NCI-H1092 treated with DMSO at 0.1 percent for 48 hours (cell line): Measurements from ENCODE around the gene NUP107.
"Not testable (repeated sequence)": the region's sequence is repeated elsewhere in the genome, so short reads cannot be mapped to it uniquely, and the experiment has no call there.

Experiments used
- DNase-seq: peaks from one replicate; lab custom pipeline; 2025; lab: John Stamatoyannopoulos, UW

NUP107 gene

DNA sequence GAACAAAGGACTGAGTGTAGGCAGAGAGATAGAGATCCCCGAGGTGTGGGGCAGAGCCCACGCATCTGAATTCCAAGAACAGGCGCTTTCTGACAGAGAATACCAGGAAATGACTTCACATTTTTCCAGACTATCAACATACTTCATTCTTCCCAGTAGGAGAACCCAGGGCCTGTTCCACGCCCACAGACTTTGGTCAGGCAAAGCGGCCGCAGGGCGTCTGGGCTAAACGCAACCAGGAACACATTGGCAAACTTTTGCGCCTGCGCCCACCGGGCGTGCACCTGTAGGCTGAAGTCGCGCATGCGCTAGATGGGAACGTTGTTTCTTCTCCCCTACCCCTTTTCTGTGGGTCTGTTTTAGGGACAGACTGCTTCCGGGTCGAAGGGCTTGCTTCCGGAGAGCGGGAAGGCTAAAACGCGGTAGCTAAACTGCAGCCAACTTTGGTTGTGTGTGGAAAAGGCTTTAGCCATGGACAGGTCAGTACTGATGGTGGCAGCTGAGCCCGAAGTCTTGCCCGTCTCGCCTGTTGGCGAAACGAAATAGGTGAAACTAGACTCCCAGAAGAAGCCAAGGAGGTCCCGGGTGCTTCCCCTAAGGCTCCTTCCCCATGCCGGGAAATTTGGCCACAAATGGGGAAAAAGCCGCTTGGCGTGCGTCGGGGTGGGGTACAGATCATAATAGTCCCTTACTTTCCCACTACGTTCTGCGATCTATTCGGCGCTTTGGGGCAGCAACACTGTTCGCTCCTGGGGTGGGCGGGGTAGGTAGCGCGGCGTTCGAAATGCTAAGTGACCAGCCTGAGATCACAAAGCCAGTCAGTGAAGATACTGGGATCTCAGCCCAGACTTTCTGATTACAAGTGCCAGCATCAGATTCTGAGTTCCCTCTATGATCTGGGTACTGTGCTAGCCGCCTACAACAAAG lies at the start of gene NUP107:
TSS of gene NUP107 (plus strand) at position 384 of the 927 bp plus-strand sequence. CDS start at position 472, 88 bp downstream.
- DNase-seq = peak; percentile 95

DNA sequence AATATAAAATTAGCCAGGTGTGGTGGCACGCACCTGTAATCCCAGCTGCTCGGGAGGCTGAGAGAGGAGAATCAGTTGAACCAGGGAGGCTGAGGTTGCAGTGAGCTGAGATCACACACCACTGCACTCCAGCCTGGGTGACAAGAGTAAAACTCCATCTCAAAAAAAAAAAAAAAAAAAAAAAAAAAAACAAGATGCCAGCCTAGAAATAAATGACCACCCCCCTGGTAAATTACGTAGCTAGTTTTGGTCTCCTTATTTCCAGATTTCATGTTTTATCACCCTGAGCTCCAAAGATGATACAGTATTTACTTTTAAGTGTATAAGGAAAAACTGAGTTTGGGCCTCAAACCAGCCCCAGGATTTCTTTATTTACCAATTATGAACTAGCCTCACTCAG lies 49.3 kb upstream of the NUP107 start:
- not testable (repeated sequence) for DNase-seq

DNA sequence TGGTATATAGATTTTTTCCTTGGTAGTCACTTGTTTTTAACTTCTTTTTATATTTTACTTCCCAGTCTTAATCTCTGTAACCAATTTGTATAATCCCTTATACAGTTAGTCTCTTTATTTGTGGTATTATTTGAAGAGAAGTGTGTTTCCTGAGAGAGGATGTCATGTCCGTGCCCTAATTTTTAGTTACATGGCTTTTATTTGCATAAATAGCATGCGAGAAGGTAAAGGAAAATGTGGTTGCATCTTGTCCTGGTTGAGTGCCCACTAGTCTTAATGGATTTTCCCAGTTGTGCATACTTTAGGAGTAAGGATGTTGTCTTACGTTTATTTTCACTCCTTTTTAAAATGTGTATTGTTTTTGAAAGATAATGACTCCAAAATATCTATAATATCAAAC lies 48.6 kb upstream of the NUP107 start:
- DNase-seq = no peak

DNA sequence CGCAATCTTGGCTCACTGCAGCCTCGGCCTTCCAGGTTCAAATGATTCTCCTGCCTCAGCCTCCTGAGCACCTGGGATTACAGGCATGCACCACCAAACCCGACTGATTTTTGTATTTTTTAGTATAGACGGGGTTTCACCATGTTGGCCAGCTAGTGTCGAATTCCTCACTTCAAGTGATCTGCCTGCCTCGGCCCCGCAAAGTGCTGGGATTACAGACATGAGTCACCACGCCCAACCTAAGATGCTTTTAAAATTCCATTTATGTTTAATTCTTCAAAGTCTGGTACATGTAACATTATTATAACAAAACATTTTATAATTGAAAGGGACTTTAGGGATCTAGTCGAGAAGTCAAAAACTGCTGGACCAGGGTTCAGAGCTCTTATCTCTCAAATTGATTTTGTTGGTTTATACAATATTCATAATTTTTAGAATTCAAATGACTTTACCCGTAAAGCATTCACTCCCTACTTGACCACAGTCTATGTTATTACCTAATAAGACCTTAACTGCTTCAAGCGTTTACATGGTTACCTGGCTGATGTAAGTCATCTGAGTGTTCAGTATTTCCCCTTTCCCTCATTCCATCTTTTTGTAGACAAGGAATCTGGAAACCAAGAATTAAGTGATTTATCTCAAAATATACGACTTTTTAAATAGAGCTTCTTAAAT lies 47.9 kb upstream of the NUP107 start:
- no peak for DNase-seq

DNA sequence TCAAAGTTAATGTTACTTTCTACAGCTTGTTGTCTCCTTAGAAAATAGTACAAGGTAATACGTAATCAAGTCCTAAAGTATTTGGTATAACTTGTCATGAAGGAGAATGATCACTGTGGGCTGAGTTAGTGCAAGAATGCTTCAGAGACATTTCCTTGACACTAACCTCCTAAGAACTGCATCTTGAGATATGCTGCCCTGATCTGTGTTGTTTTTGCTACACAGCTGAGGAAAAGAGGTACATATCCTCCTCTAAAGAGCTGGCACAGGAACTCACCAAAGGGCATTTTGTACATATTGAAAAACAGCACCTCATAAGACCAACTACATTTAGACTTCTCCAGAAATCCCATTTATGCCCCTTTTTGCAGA lies 47.4 kb upstream of the NUP107 start:
- no peak for DNase-seq

DNA sequence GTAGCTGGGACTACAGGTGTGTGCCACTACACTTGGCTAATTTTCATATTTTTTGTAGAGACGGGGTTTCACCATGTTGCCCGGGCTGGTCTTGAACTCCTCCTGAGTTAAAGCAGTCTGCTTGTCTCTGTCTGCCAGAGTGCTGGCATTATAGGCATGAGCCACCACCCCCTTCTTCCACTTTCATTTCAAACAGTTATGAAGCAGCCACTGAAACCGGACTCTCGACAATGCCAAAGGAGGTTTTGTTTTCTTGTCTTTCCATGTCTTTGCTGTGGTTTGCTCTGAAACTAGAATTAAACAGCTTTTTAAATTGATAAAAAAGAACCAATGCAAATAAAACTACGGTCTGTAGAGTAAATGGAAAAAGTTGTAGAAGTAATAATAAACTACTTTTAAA lies 45.6 kb upstream of the NUP107 start:
- DNase-seq = no peak

DNA sequence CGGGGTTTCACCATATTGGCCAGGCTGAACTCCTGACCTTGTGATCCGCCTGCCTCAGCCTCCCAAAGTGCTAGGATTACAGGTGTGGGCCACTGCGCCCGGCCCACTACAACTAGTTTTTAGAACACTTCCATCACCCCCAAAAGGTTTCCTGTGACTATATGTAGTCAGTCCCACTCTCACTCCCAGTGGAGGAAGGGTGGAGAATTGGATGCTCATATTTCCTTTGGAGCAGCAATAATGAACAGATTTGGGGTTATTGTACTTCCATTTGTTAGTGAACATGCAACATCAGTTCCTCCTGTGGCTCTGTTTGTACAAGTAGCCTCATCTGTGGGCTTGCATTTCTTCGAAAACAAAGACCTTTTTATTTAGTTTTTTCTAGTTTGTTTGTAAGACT lies 40.3 kb upstream of the NUP107 start:
- DNase-seq = no peak

DNA sequence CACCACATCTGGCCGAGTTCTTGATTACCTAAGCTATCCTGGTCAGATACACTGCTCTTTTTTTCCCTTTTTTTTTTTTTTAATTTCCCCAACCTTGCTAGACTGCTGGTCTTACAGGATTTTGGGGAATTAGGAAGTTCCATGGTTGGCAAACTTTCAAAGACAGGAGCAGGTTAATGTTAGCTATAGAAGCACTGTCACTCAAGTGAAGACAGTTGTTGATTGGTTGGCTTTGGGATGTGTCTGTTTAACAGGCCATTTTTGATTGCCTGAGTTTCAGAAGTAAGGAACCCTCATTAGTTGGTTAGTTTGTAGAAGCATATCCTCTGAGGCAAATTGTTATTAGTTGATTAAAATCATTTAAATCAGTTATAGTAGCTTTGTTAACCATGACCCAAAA lies 39.3 kb upstream of the NUP107 start:
- DNase-seq = no peak

DNA sequence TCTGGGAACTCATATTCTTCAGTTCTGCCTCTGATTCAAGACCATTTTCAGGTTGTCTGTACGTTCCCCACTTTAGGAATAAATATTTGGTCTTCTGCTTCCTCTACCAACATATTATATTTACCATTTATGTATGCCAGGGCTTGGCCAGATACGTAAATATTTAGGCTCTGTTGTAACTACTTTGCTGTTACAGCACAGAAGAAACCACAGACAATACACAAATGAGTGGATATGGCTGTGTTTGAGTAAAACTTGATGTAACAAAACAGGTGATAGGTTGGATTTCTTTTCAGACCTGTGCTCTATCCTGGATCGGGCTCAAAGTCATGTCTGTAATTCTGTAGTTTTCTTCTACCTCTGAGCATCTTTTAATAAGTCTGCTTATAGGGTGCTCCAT lies 38.6 kb upstream of the NUP107 start:
- no peak for DNase-seq

DNA sequence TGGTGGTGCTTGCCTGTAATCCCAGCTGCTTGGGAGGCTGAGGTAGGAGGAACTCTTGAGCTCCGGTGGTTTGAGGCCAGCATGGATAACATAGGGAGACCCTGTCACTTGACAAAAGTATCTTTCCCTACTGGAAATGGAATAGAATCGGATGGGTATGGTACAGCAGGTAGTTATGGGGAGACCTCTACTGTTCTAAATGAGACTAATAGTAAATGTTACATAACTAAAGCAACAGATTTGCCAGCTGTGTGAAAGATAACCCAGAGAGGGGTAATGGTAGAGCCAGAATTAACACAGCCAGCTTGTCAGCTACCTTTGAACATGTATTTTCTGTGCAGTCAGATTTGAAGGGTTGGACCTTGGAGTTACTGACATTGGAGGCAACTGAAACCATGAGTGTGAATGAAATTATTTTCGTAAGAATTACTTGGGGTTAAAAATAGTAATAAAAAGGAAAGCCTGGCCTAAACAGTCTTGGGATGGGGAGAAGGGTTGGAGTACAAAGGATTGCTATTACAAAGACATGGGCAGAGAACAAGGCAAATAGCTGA lies 21.7 kb upstream of the NUP107 start:
- DNase-seq = no peak

DNA sequence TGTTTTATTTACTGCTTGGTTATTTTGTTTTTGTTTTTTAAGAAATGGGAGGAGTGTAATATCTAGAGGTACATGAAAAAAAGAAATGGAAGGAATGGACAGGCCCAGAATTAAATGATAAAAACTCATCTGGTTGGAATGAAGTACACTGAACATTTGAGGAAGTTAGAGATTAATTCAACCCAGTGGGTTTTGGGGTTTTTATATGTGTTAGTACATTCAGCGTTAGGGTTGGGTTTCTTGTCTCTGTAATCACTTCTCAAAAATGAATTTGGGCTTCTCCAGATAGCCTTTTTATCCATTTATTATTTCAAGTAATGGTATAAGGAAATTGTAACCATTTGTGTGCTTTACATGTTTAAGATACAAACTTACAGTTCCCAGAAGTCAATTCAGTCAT lies 19.5 kb upstream of the NUP107 start:
- no peak for DNase-seq

DNA sequence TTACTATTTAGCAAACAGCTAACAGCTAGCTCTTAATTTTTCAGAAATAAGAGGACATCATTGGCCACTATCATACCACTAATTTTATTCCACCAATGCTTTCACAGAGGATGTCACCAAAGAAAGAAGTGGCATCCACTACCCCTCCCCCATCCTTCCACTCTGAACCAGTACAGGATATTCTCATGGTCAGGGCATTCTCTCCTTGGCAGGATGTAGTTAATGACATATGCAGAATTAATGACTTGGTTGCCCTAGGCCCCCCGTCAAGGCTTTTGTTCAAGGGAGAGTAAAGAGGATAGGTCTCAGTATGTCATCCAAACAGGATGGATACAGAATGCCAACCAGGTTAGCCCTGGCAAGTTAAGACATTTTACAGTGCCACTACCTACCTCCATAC lies 18.9 kb upstream of the NUP107 start:
- no peak for DNase-seq

DNA sequence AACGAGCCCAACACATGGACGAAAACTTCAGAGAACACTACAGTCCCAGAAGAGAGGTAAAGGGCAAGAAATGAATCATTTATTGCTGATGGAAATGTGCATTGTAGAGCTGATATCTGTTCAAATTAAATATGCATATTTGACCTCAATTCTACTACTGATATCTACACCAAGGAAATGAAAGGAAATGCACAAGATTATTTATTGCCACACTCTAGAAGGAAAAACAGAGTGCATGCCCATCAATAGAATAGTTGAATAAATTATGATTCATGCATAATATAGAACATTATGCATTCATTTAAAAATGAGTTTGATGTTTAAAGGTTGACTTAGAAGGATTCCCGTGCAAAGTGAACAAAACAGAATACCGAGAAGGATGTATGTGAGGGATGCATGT lies 15.6 kb upstream of the NUP107 start:
- DNase-seq = no peak

DNA sequence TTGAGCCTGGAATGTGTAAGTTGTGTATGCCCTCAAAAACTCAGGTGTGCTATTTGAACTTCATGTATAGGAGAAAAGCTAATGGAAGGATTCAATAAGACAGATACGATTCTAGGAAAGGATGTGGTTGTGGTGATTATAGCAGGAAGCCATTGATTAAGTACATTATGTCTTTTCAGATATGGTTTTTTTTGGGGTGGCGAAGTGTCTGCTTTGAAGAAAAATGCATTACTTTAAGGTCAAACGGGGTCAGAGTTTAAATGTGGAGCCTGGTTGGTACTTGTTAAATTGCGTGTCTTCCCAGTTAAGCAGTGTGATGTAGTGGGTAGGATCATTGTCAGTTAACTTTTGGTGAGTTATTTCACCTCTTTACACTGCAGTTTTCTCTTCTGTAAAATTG lies 13.0 kb upstream of the NUP107 start:
- no peak for DNase-seq

DNA sequence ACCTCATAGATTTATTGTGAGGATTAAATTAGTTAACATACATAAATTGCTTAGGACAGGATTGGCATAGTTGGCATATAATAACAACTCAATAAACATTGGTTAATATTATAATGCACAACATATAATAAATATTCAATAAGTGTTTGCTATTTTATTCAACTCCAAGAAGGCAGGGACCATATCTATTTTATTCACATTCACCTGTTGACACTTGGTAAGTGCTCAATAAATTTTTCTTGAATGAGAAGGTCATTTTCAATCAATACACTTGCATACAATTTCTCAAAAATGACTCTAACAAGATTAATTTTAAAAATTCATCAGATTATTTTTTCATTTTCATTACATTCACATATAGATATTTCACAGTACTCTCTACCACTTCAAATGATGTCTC lies 12.4 kb upstream of the NUP107 start:
- no peak for DNase-seq

DNA sequence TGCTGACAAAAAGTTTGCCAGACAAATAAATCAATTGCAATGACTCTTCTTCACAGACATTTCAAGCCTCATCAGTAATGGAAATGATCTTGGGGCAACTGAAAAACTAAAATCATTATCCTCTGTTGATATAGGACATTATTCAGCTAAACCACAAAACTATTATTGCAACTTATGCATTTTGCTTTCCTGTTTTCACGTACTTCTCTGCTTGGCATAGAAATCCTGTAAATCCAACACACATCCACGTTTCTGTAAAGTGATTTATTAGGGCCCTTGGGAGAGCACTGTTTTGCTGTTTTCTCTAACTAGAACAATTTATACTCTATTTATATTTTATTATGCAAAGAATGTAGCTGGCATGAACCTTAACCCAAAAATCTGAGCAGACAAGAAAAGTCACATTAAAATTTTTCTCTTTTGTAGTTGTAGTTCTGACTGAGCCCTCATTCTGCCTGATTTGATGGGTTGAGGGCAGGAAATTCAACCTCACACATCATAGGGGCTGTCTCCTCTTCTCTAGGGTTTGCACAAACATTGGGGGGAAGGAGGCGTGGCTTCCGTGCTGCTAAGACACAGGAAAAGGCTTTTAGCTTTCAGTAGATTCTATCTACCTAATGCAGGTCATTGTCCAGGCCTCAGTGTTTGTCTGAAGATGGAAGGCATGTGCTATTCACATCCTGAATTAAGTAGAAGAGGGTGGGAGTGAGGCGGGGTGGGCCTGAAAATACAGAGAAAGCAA lies 11.5 kb upstream of the NUP107 start:
- DNase-seq = no peak

DNA sequence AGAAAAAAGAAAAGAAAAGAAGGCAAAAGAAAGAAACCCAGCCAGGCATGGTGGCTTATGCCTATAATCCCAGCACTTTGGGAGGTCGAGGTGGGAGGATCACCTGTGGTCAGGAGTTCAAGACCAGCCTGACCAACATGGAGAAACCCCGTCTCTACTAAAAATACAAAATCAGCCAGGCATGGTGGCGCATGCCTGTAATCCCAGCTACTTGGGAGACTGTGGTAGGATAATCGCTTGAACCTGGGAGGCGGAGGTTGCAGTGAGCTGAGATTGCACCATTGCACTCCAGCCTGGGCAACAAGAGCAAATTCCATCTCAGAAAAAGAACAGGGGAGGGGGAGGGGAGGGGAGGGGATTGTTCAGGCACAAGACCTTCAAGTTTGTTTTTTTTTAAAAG lies 9.9 kb upstream of the NUP107 start:
- not testable (repeated sequence) for DNase-seq

DNA sequence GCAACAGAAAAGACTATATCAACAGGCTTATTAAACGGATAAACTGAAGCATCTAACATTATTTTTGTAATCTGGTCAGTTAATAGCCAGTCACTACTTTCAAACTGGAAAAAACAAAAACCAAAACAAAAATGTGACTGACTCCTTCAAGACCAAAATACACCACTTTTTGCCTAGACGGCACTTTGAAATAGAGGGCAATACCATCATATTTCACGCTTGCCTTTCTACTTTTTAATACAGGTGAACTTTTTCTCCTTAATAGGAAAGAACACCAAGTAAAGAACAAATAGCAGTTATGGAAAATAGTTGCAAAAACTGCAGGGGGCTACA lies 550 bp upstream of the NUP107 start:
- DNase-seq = no peak

DNA sequence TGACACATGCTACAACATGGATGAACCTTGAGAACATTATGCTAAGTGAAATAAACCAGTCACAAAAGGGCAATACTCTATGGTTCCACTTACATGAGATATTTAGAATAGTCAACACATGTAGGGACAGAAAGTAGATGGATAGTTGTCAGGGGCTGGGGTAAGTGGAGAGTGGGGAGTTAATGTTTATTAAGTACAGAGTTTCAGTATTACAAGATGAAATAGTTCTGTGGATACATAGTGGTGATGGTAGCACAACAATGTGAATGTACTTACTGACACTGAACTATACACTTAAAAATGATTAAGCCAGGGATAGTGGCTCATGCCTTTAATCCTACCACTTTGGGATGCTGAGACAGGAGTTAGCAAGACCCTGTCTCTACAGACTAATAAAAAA lies 8.7 kb downstream of the NUP107 start:
- no peak for DNase-seq

DNA sequence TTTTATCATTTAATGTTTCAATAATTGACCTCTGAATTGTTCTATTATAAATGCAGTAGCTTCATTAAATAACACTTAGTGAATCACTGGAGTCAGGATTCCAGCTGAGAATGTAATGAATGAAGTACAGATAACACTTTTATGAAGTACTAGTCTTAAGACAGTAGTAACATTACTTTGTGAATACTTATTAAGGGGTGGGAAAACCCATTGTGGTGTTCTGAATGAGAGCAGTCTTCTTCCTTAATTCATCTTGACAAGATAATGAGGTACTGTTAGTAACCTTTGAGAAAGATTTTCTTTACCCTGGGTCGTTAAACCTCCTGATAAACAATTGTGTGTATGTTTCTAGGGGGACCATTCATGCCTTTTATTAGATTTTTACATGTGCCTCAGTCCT lies 12.7 kb downstream of the NUP107 start:
- DNase-seq = no peak

DNA sequence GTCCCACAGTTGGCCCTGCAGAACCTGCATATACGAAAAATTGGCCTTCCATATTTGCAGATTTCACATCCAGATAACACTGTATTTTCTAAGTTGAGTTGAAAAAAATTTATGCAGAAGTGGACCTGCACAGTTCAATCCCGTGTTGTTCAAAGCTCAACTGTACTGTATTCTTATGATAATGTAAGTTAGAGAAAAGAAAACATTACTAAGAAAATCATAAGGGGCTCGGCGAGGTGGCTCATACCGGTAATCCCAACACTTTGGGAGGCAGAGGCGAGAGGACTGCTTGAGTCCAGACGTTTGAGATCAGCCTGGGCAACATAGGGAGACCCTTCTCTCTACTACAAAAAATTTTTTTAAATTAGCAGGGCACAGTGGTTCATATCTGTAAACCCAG lies 41.0 kb downstream of the NUP107 start:
- no peak for DNase-seq

DNA sequence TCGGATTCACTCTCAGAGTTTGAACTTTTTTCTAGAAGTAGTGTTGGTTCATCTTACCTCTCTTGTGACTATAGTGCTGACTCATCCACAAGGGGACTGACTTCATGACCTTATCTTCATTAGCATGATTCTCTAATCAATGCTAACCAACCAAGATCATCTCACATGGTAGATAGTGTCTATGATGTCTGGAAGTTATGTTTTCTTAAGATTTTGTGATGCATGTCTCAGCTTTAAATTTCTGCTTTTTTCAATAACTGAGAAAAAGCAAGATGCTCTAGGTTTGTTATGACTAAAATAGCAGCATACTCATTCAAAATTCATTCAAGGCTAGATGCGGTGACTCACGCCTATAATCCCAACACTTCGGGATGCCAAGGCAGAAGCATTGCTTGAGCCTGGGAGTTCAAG lies 46.9 kb downstream of the NUP107 start:
- DNase-seq = no peak

DNA sequence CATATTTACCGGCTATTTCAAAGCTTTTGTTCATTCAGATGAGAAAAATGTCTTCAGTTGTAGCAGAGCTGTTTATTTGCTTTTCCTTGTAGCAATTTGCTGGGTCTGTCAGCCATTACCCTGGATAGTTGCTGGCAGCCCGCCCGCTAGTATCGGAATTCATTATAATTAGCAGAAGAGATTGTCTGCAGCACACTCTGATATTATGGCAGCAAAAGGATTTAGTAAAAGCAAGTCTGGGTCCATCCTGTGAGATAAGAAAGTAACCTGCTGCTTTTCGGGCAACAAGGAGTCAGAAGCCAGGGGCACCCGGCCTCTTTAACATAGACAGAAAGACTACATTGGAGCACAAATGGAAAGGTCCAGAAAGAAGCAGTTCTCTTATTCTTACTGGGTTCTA lies 53.1 kb downstream of the NUP107 start:
- DNase-seq = no peak
